Islet of Langerhans (tissue), 1 donor: ENCODE results near the gene POU6F2.
"Not testable (repeated sequence)": the region's sequence is repeated elsewhere in the genome, so short reads cannot be mapped to it uniquely, and the experiment has no call there.

Experiments
- FAIRE-seq: peaks from one replicate; lab custom pipeline; 2011; peaks lifted over from hg19 to GRCh38; lab: Jason Lieb, UNC

POU6F2 gene

DNA sequence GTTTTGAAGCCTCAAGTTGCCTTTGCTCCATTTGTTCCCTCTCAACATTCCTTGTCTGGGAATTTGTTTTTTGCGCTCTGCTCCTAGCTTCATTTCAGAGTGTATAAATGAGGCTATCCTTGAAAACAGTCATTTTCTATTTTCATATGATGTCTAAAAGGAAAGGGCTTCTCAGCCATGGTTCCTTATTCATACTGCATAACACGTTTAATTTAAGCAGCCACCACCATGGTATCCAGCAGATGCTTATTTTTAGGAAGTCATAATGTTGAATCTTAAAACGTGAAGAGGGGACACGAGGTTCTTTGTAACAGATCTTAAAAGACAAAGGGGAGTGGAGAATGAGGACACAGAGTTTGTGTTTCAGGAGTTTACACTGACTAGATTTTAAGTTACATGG is 14.5 kb downstream of the POU6F2 start:
- FAIRE-seq = no peak

DNA sequence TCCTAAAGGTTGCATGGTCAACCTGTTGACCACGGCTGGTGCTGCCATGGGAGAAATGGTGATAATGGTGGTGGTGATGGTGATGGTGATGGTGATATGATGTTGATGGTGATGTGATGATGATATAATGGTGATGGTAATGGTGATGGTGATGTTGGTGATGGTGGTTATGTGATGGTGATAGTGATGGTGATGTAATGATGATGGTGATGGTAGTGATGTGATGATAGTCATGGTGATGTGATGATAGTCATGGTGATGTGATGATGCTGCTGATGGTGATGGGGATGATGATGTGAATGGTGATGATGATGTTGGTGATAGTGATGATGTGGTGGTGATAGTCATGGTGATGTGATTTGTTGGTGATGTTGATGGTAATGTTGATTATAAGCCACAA is 23.9 kb downstream of the POU6F2 start:
- no peak for FAIRE-seq

DNA sequence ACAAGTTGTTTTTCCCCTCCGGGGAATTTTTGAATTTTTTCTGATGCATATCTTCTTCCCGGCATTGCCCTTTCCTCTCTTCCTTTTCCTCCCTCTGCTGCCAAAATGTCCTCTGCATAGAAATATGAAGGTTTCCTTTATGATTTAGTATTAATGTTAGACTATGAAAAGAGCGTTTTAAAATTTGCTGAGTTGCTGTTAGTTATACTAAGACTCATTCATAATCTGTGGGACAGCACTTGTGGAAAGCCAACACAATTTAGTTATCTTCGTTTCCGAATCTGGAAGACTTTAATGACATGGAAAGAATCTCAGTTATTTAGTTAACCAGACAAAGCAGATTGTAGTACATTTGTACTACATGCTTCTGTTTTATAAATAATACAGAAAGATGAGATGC is 25.0 kb downstream of the POU6F2 start:
- FAIRE-seq = no peak

GRCh38 chr7:39005036-39005435 is 27.3 kb downstream of the POU6F2 start:
- no peak for FAIRE-seq

DNA sequence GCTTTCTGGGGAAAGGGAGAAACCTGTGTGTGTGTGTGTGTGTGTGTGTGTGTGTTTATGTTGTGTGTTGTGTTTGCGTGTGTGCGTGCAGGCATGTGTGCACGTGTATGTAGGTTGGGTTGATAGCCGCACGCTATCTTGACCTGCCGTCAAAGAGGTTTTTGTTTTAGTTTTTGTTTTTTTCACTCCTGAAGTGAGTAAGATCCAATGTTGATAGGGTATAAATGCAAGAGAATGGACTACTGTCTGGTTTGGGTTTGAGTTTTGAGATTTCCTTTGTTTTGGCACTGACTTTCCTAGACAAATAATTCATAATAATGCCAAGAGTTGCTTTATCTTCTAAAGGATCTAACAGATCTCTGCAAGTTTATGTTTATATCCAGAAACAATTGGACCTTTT is 27.8 kb downstream of the POU6F2 start:
- FAIRE-seq = no peak

DNA sequence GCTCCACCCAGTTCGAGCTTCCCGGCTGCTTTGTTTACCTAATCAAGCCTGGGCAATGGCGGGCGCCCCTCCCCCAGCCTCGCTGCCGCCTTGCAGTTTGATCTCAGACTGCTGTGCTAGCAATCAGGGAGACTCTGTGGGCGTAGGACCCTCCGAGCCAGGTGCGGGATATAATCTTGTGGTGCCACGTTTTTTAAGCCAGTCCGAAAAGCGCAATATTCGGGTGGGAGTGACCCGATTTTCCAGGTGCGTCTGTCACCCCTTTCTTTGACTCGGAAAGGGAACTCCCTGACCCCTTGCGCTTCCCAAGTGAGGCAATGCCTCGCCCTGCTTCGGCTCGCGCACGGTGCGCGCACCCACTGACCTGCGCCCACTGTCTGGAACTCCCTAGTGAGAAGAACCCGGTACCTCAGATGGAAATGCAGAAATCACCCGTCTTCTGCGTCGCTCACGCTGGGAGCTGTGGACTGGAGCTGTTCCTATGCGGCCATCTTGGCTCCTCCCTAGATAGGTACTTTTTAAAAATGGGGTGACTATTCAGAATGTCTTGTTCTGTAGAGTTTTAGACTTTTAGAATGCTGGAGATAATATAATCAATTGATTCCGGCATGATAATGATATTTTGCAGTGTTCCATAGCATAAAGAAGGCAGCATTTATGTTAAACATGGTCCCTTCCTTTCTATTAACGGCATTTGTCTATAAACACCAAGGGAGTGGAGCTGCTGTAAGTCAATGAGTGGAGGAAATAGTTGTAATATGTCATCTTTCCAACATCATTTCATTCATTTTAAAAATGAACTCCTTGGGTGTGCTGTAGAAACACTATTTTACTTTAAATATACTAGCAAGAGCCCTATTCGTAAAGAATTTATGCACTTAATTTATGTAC is 35.6 kb downstream of the POU6F2 start:
- not testable (repeated sequence) for FAIRE-seq

GRCh38 chr7:39016609-39017008 is 38.9 kb downstream of the POU6F2 start:
- no peak for FAIRE-seq

DNA sequence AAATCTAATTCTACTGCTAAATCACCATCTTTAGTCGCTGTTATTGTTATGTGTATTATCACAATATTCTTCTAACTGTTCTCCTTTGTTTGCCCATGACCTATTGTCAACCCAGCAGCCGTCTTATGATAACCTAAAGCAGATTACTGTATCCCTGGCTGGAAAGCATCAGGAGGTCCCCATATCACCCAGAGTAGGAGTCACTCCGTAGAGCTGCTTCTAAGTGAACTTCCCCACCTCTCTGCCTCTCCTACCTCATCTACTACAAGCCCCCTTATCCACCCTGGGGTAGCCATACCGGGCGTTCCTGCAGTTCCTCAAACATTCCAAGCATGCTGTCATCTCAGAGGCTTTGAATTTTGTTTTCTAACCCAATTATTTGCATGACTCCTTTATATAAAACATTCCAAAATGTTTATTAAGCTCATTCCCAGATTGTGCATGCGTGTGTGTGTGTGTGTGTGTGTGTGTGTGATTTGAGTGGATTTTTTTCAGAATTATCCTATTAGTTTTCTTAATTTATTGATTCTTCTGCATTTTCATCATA is 39.7 kb downstream of the POU6F2 start:
- no peak for FAIRE-seq

- FAIRE-seq = no peak
Observed at GRCh38 chr7:39022796-39023195, 45.1 kb downstream of the POU6F2 start.

- no peak for FAIRE-seq
Observed at GRCh38 chr7:39027491-39027890, 49.8 kb downstream of the POU6F2 start.

GRCh38 chr7:39033885-39034624 is 56.3 kb downstream of the POU6F2 start:
- no peak for FAIRE-seq

GRCh38 chr7:39035156-39035555 is 57.4 kb downstream of the POU6F2 start:
- no peak for FAIRE-seq

DNA sequence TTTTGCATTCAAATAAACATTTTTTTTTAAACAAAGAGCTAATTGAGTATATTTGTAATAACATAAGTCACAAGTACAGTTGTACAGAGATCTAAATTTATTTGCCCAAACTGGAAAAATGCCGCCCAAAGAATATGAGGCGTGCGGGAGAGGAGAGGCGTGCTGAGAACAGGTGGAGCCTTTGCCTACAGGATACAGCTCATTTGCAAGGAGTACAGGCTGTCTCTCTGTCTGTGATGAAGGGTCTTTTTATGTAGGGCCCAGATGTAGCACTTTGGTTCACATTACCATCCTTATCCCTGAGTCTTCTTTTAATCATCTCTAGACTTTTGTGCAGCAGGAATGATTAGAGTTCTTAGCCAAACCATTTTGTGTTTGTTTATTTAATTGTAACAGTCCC is 58.2 kb downstream of the POU6F2 start:
- no peak for FAIRE-seq

GRCh38 chr7:39042670-39043069 is 65.0 kb downstream of the POU6F2 start:
- no peak for FAIRE-seq

GRCh38 chr7:39043531-39043930 is 65.8 kb downstream of the POU6F2 start:
- no peak for FAIRE-seq

DNA sequence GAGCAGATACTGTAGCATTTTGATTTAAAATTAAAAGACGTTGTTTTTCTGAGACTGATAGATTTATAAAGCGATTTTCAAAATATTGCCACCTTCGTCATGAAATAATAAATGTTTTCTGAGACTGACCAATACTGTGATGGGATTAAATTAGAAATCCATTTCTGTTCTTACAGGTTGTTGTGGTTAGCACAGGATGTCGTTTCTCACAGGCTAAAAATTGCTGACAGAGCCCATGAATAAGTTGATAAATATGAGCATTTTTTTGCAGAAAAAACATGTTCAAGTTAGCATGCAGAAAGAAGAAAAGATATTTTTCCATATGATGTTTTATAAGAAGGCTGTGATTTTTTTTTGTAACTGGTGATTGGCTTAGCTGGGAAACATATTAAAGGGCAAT is 66.8 kb downstream of the POU6F2 start:
- no peak for FAIRE-seq

DNA sequence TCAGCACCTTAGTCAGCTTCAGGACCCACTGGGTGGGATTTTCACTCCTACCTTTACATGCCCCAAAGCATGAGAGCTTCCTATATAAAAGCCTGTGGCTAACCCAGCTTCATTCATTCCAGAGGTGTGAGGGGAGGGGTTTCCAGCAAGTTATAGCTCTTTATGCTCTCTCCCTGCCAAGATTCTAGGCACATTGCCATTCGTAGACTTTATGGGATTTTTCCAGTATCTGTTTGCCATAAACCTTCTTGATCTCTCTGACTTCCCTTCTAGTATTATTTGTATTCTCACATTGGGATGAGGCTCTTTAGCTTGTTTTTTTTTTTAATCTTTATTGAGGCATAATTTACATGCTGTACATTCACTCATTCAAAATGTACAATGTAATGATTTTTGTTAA is 67.5 kb downstream of the POU6F2 start:
- FAIRE-seq = no peak

DNA sequence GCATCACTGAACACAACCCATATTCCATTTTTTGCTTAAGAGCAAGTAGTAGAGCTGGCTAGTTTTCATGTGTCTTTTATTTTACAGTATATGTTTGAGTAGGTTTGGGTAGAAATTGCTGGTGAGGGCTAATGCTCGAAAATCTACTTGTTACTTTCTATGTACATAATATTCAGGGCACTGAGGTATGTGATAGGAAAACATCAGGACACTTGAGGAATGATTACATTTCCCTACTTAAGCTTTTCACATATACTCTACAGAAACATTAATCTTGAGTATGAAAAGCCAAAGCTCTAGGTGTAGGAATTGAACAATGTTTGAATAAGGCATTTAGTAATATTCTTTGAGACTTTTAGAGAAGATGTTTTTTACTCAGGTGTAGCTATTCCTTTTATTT is 73.6 kb downstream of the POU6F2 start:
- FAIRE-seq = no peak

DNA sequence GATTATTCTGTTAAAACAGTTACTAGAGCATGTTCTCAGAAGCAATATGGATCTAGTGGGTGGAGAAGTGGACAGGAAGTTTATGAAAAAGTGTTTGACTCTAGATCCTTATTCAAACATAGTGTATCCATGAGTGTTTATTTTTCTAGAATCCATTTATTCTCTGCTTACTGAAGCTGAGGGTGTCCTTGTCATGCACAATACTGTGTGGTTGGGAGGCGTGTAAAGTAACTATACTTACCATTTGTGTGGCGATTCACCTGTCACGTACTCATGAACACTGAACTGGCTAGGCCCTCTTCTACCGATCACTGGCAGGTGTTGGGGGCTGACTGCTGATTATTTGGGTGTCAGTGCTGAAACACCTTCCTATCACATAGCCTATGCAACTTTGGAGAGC is 74.0 kb downstream of the POU6F2 start:
- FAIRE-seq = no peak

DNA sequence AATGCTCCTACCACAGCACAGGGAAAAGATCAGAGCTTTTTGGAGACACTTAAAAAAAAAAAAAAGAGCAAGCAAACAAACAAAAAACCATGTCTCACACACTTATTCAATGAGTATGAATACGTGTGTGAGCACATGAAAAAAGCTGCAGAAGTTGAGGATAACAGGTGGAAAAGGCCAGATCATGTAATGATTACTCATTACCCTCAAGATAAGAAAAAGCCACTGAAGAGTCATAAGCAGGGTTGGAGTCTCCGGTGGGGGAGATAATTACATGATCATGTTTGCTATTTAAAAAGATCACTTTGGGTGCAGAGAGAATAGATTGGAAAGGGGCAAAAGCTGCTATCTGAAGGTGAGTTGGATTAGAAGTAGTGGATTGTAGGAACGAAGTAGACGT is 77.0 kb downstream of the POU6F2 start:
- no peak for FAIRE-seq

DNA sequence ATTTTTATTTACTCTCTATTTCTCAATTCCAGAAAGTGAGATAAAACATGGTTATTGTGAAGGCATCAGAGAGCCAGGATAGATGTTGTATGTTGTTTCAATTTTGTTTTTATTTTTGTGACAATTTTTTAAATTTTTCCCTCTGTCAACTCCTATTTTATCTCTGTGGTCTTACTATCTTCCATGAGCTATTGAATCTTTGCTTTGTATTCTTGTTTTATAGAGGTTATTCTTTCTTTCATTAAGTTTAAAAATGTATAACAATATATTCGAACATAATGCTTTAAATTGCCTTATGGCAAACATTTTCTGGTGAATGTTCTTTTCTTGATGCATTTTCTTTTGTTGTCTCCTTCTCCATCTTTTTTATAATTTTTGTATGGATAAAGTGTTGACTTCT is 78.4 kb downstream of the POU6F2 start:
- FAIRE-seq = no peak

- no peak for FAIRE-seq
Observed at GRCh38 chr7:39062811-39063210, 85.1 kb downstream of the POU6F2 start.

GRCh38 chr7:39069031-39069430 is 91.3 kb downstream of the POU6F2 start:
- no peak for FAIRE-seq
